HepG2 (cell line): ENCODE data around the gene MGAT4C. TPM values are rescaled to one million over a fixed set of nuclear protein-coding genes. Genes with fewer than 3 reads are reported as not detected.

Source experiments
- ATAC-seq: fragments of 200-7000 bp; cut with Tn5 transposase; 3 replicates; pipeline ENCODE4 v1.9.1; 2020; ENCODE audit warnings: mild to moderate bottlenecking, moderate library complexity
- BruUV-seq: library from RNA; stranded (reverse); fragments of 400-500 nt; replicated peaks from 2 replicates; lab custom pipeline; 2021; lab: Mats Ljungman, UMichigan
- CTCF ChIA-PET: fragments of 300-600 bp; formaldehyde crosslinking; extraction: SDS; loops from one replicate; lab custom pipeline; 2021; ENCODE audit warnings: low total read pairs, inconsistent platforms, low intra/inter-chr PET ratio; lab: Yijun Ruan, JAX
- POLR2A ChIA-PET: fragments of 350-600 bp; sonication (Branson Sonifier 250); formaldehyde crosslinking; loops from one replicate; lab custom pipeline; 2020; ENCODE audit warnings: antibody characterized with exemption, inconsistent platforms; lab: Yijun Ruan, JAX
- DNase-seq: peaks from one replicate; pipeline ENCODE4 v3.0.0-alpha.2; 2015; ENCODE audit warnings: low spot score
- FAIRE-seq: peaks from 3 replicates; lab custom pipeline; 2011; peaks lifted over from hg19 to GRCh38; lab: Jason Lieb, UNC
- H2AFZ ChIP-seq: one replicate; pipeline ENCODE4 v1.6.1; 2011; ENCODE audit warnings: low read length, inconsistent platforms
- H3K27ac ChIP-seq: fragments of 300-600 bp; 3 replicates; pipeline ENCODE4 v1.8.0; 2011; ENCODE audit warnings: mixed run types, mild to moderate bottlenecking, mixed read lengths, low read length, inconsistent platforms; ENCODE audit not compliant: insufficient read depth; ENCODE audit errors: extremely low read length
- H3K27me3 ChIP-seq, 2 experiments: fragments of 200-600 bp in 1 of 2; 2 replicates in 1 of 2; 3 replicates in 1 of 2; pipeline versions ENCODE4 v1.6.0 to v1.8.0; 2011; ENCODE audit warnings: low read length in 2 of 2, mild to moderate bottlenecking in 2 of 2, moderate library complexity in 2 of 2, inconsistent platforms in 1 of 2; ENCODE audit not compliant: insufficient read depth in 2 of 2, control insufficient read depth in 1 of 2
- H3K36me3 ChIP-seq, 2 experiments: fragments of 200-600 bp in 1 of 2; replicated peaks in 1 of 2; 2 replicates in 1 of 2; 3 replicates in 1 of 2; pipeline versions ENCODE4 v1.5.1 to v1.8.0; 2011; ENCODE audit warnings: low read length in 2 of 2, inconsistent platforms in 1 of 2; ENCODE audit not compliant: insufficient read depth in 2 of 2, control insufficient read depth in 1 of 2
- H3K4me1 ChIP-seq: 2 replicates; pipeline ENCODE4 v1.5.1; 2012; ENCODE audit warnings: low read length, inconsistent platforms; ENCODE audit not compliant: insufficient read depth
- H3K4me2 ChIP-seq: 2 replicates; pipeline ENCODE4 v1.6.0; 2011; ENCODE audit warnings: low read depth, low read length, inconsistent platforms
- H3K4me3 ChIP-seq, 3 experiments: fragments of 200-600 bp in 1 of 3; sonication (generic), shearing (Covaris generic) in 1 of 3; replicated peaks in 1 of 3; 2 replicates each; pipeline ENCODE4 v1.5.1; 2011 to 2016; ENCODE audit warnings: low read length in 3 of 3, inconsistent platforms in 2 of 3, low read depth in 2 of 3, mild to moderate bottlenecking in 2 of 3, control low read depth in 1 of 3, mixed read lengths in 1 of 3; ENCODE audit not compliant: insufficient read depth in 1 of 3
- H3K79me2 ChIP-seq: one replicate; pipeline ENCODE4 v1.6.1; 2011; ENCODE audit warnings: low read length, inconsistent platforms; ENCODE audit not compliant: insufficient read depth
- H3K9ac ChIP-seq: 2 replicates; pipeline ENCODE4 v1.6.0; 2011; ENCODE audit warnings: mild to moderate bottlenecking, low read depth, low read length, inconsistent platforms; ENCODE audit not compliant: insufficient read depth
- H3K9me3 ChIP-seq: 2 replicates; pipeline ENCODE4 v1.5.1; 2012; ENCODE audit warnings: mild to moderate bottlenecking, low read length
- H4K20me1 ChIP-seq: 2 replicates; pipeline ENCODE4 v1.6.0; 2011; ENCODE audit warnings: inconsistent platforms, mild to moderate bottlenecking, low read length, moderate library complexity; ENCODE audit not compliant: insufficient read depth
- DBP ChIP-seq: sonication (generic); formaldehyde crosslinking; IDR thresholded peaks from 2 replicates; pipeline ENCODE4 v1.4.0; 2020; ENCODE audit warnings: missing genetic modification reagents; ENCODE audit errors: not compliant biosample characterization
- ETS1 ChIP-seq: sonication (generic); formaldehyde crosslinking; IDR thresholded peaks from 2 replicates; pipeline ENCODE4 v1.4.0; 2020; ENCODE audit warnings: missing genetic modification reagents
- JUNB ChIP-seq: sonication (generic); formaldehyde crosslinking; IDR thresholded peaks from 2 replicates; pipeline ENCODE4 v1.8.0; 2022; ENCODE audit warnings: missing genetic modification reagents, mild to moderate bottlenecking, borderline replicate concordance
- KDM3A ChIP-seq: IDR thresholded peaks from 2 replicates; pipeline ENCODE4 v1.6.1; 2018; ENCODE audit warnings: low read depth, missing compliant biosample characterization
- NFATC3 ChIP-seq: sonication (generic); formaldehyde crosslinking; IDR thresholded peaks from 2 replicates; pipeline ENCODE4 v1.5.1; 2020; ENCODE audit warnings: mild to moderate bottlenecking, missing genetic modification reagents
- NR2C2 ChIP-seq: sonication (generic); formaldehyde crosslinking; IDR thresholded peaks from 2 replicates; pipeline ENCODE4 v1.4.0; 2020; ENCODE audit warnings: missing genetic modification reagents, mild to moderate bottlenecking, moderate library complexity, borderline replicate concordance
- REL ChIP-seq: sonication (generic); formaldehyde crosslinking; conservative IDR thresholded peaks from 2 replicates; pipeline ENCODE4 v1.8.0; 2022; ENCODE audit warnings: mild to moderate bottlenecking, missing genetic modification reagents, moderate library complexity
- RORA ChIP-seq: sonication (generic); formaldehyde crosslinking; IDR thresholded peaks from 2 replicates; pipeline ENCODE4 v1.5.0; 2020; ENCODE audit warnings: mild to moderate bottlenecking, missing genetic modification reagents, moderate library complexity
- TAF1 ChIP-seq: sonication (generic); formaldehyde crosslinking; IDR thresholded peaks from 2 replicates; pipeline ENCODE4 v1.4.0; 2020; ENCODE audit warnings: missing genetic modification reagents
- TCF7 ChIP-seq: sonication (generic); IDR thresholded peaks from 2 replicates; pipeline ENCODE4 v1.6.1; 2016; ENCODE audit warnings: antibody characterized with exemption, low read depth
- TFE3 ChIP-seq: IDR thresholded peaks from 2 replicates; pipeline ENCODE4 v1.6.1; 2016
- ZNF143 ChIP-seq: sonication (generic); formaldehyde crosslinking; IDR thresholded peaks from 2 replicates; pipeline ENCODE4 v1.4.0; 2020; ENCODE audit warnings: missing genetic modification reagents
- ZNF503 ChIP-seq: sonication (generic); formaldehyde crosslinking; IDR thresholded peaks from 2 replicates; pipeline ENCODE4 v1.4.0; 2020; ENCODE audit warnings: missing genetic modification reagents
- WGBS: methylation state at CpG from one replicate; pipeline ENCODE4 v1.1.6; 2017; ENCODE audit warnings: low lambda C conversion rate; 5-methylcytosine and 5-hydroxymethylcytosine counted together
- in situ Hi-C: cut with HindIII; loops from 2 replicates; pipeline ENCODE4 v1.10.0; 2017; ENCODE audit warnings: low pct_unique_long_range_greater_than_20kb; ENCODE audit not compliant: extremely low pct_ligation_motif_present
- intact Hi-C: fragments of 100-400 bp; cut with micrococcal nuclease; formaldehyde crosslinking; loops from one replicate; pipeline ENCODE4 v1.10.0; 2022; ENCODE audit not compliant: unreplicated experiment
- polyA plus RNA-seq, 8 experiments: library from polyadenylated mRNA; depleted of rRNA in 3 of 8; stranded (reverse) in 7 of 8; unstranded in 1 of 8; fragments of >200 nt; fragmentation: Illumina TruSeq in 4 of 8; extraction: Trizol in 4 of 8; gene quantifications; 2 replicates each; pipeline versions ENCODE4 v1.2.1 to v1.2.3, GENCODE V29; 2011 to 2016; ENCODE audit warnings: low read depth in 4 of 8, missing spikeins in 1 of 8, mixed read lengths in 1 of 8; ENCODE audit not compliant: insufficient read depth in 1 of 8
- total RNA-seq, 5 experiments: library from RNA; depleted of rRNA; stranded (reverse); fragments of >200 nt; fragmentation: Illumina TruSeq; extraction: Trizol; gene quantifications; 2 replicates each; pipeline ENCODE4 v1.2.3, GENCODE V29; 2016; ENCODE audit warnings: low read depth in 1 of 5

The MGAT4C gene
- total and polyA plus RNA-seq, 2 of the 13 experiments (the other 11 are each of a cell fraction or from before 2014, with no cell fraction given) = not detected

- H3K4me1 ChIP-seq = no peaks in the 10 kb centered on the region
- TF ChIP-seq ETS1 (CRISPR knock-in tag) (no peak), DBP (no peak), TAF1 (no peak), TFE3 (CRISPR knock-in tag) (no peak), NFATC3 (CRISPR knock-in tag) (no peak), ZNF143 (no peak), KDM3A (no peak), NR2C2 (CRISPR knock-in tag) (no peak), JUNB (no peak), RORA (CRISPR knock-in tag) (no peak), REL (CRISPR knock-in tag) (no peak), ZNF503 (CRISPR knock-in tag) (no peak), TCF7 (no peak)
- no peak overlapping the region for H3K4me2 ChIP-seq
- ChIA-PET CTCF (no interaction called here), POLR2A (no interaction called here)
- no peaks in the 10 kb centered on the region for H3K9me3 ChIP-seq
- no peak overlapping the region for H2AFZ ChIP-seq
- no peaks in the 10 kb centered on the region for H3K36me3 ChIP-seq
- no peak for DNase-seq
- no peak for ATAC-seq
- FAIRE-seq = no peak
- H3K79me2 ChIP-seq = no peaks in the 10 kb centered on the region
- H3K9ac ChIP-seq = no peak overlapping the region
- no TSS peak for BruUV-seq
- in situ Hi-C loops (no loop called here), intact Hi-C loops (no loop called here)
- no peak overlapping the region for H3K4me3 ChIP-seq
- 0% methylated on average over 2 of the region's 2 CpGs for WGBS
- no peaks in the 10 kb centered on the region for H4K20me1 ChIP-seq
- no peaks in the 10 kb centered on the region for H3K27me3 ChIP-seq
- H3K27ac ChIP-seq = no peak overlapping the region
Observed at GRCh38 chr12:85956081-85956480, 300.1 kb downstream of the MGAT4C start.
